HT-29 (cell line): ENCODE results near the gene VCX. TPM values are rescaled to one million over a fixed set of nuclear protein-coding genes. Genes with fewer than 3 reads are reported as not detected.
"Not testable (repeated sequence)": the region's sequence is repeated elsewhere in the genome, so short reads cannot be mapped to it uniquely, and the experiment has no call there.

Source experiments
- DNase-seq: peaks from one replicate; pipeline ENCODE4 v3.0.0-alpha.2; 2015; ENCODE audit warnings: low spot score
- total RNA-seq: library from RNA; depleted of rRNA; stranded (reverse); fragments of >200 nt; shearing (Covaris generic); gene quantifications from 2 replicates; pipeline ENCODE4 v1.2.3, GENCODE V29; 2014; rRNA removed

VCX gene
- not detected in 2 replicates for total RNA-seq

DNA sequence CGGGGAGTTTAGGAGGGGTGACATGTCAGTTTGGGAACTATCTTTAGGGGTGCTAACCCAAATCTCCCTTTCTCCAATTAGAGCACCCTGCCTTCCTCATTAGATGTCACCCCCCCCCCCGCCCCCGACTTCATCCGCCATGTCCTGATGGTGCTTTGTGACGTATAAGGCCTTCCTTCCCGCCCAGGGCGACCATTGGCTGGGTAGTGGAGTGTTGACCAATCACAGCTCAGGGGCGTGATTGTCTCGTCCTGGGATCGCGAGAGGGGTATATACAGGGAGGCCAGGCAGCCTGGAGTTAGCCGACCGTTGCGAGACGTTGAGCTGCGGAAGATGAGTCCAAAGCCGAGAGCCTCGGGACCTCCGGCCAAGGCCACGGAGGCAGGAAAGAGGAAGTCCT is at the start of gene VCX:
Gene VCX (plus strand): TSS at position 301 of the 400 bp plus-strand sequence. CDS start 33 bp downstream, at position 334.
- DNase-seq = not testable (repeated sequence)

DNA sequence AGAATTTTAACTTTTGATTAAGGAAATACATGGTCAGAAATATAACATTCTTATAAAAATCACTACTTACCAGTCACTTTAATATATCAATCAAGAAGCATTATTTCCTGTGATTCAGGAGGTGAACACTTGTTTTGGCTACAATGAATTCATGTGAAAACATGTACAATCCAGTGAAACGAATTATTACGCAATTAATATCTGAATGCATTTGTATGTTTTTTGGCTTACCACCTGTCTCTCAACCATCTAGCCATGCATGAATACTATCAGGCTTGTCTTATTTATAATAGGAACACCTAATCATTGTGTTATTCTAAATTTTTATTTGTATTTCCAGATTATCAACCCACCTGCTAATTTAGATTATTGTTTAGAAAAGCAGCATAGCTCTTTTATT is 44.6 kb upstream of the VCX start:
- no peak for DNase-seq

DNA sequence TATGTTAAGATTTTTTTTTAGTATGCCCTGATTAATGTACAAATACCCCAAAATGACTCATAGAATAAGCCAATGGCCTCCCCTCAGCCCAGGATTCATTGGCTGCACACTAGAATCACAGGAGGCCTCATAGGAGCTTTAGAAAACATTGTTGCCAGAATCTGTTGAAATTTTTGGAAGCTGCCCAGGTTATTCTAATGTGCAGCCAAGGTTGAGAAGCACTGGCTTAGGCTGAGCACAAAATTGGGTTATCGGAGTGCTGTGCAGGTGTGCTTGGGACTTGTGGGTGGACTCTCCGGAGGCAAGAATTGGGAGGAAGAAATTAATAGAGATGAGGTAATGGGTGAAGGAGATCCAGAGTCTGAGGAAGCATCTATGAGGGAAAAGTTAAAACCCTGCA is 41.3 kb upstream of the VCX start:
- no peak for DNase-seq

DNA sequence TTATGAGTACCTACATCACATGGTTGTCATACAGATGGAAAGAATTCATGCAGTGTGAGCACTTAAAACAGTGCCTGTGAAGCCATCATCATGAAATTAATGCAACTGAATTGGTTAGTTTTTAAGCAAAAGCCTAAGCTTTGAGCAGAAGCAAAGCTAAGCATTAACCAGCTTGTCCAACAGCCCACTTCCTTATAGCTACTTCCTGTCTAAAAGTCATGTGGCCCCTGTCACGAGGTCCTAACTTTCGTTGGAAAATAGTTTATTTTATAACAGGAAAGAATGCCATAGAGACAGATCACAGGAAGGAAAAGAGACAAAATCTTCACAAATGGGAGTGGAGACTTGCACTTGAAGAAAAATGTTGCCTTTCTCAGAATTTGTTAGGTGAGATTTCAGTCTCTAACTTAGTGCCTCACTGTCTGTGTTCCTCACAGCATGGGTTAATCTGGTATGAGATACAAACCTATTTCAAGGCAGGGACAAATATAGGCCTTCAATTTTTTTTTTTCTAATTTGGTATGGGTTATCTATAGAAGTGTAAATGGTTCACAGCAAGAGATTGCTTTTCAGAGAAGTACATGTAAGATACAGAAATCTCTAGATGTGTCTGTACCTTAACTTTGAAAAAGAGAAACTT is 27.7 kb upstream of the VCX start:
- DNase-seq = no peak

DNA sequence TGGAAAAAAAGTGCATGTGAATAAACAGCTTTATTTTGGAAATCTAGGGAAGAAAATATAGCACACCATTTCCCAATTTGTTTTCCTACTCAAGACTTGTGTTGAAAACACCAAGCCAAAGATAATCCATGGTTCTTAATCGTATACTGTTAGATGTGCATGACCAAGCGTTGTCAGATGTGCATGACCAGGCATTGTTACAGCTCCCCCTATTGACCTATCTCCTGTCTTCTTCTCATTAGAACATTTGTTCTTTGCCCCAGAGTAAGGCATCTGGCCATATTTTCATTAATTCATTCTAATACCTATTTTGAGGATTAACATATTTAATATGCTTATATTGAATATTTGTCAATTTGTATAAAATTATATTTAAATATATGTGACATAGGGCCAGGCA is 14.4 kb upstream of the VCX start:
- DNase-seq = peak; percentile 8

DNA sequence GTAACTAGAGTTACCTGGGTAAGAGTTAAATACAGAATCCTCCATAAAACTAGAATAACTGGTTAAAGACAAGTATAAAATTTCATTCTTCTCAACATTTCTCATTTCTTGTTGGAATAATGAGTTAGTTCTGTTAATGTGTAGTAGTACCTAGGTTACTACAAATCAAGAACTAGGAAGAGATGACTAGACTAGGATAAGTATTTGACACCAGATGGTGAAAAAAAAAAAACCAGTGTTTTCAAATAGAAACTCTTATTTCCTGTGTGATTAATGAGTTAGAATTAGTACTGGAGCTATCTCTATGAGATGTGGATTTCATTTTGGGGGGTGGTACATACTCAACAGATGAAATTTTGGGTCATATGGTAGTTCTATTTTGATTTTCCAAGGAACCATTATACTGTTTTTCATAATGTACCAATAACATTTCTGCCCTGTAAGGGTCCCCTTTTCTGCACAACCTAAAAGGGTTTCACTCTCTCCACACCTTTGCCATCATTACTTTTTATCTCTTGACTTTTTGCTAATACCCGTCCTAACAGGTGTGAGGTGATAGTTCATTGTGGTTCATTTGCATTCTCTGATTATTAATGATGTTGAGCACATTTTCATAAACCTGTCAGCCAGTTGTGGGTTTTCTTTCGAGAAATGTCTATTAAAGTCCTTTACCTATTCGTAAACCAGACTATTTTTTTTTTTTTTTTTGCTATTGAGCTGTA is 1.7 kb upstream of the VCX start:
- DNase-seq = no peak

DNA sequence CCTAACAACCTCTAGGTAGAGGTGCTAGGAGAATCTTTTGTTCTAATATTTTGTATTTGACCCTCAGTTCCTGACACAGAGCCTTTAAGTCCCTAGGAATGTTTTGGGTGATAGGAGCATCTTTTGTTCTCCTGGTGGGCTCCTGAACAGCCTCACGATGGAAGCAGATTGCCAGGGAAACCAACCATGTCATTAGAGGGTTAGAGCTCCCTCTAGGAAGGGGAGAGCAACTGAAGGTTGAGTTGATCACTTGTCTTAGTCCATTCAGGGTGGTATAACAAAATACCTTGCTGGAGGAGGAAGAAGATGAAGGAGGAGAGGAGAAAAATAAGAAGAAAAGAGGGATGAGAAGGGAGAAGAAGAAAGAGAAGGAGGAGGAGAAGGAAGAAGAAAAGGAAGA is 9.2 kb downstream of the VCX start:
- no peak for DNase-seq

DNA sequence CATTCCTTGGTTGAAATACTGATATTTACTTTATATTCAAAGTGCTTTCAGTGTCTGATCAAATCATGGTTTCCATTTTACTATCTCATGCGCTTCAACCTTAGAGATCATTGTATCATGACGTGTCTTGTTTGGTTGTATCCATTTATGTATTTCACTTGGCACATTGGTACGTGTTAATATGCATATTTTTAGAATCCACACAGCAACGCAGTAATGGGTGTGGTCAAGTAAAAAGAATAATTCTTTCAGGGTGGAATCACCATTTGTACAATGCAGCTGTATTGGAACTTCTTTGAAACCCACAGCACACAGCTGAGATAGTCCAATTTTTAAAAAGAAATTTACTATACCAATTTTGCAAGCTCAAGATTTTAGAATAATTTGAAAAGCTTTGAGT is 29.1 kb downstream of the VCX start:
- no peak for DNase-seq

DNA sequence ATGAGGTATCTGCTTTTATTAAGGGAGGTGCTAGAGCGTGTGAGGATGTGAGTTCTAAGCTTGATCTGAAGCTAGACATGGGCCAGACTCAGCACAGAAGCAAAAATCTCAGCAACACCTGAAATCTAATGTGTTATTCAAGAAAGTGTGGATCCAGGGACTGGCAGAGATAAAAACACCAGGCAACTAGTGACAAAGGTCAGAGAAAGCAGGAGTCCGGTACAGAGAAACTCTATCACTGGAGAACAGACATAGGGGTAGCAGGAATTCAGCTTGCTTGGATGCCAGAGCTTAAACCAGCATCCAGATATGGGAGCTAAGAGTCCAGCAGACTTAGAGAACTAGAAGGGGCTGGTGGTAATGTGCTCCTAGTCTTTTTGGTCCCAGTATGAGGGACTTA is 34.0 kb downstream of the VCX start:
- DNase-seq = no peak

DNA sequence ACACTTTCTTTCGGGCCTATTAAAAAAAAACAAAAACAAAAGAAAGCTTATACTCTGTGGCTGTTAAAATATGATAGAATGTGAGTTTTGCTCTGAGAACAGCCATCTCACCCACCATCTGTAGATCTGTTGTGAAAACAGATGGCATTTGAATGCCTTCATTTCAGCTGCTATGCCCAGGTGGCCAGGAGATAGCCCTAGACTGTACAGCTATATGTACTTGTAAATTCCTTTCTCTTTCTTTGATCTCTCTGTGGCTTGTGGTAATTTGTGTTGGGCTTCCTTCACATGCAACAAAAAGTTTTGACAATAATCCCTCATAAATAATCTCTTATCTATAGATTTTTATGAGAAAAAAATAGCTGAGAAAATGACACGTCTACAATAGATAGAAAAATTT is 46.2 kb downstream of the VCX start:
- DNase-seq = no peak

DNA sequence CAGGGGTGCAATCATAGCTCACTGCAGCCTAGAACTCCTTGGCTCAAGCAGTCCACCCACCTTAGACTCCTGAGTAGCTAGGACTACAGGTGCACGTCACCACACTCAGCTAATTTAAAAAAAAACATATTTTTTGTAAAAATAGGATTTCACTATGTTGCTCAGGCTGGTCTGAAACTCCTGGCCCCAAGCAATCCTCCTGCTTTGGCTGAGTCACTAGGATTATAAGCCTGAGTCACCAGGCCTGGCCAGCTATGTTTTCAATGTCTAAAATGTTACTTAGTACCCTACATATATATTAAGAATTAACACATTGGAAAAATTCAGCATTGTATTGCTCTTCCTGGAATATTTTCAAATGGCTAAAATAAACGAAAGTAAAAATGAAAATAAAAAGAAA is 46.7 kb downstream of the VCX start:
- no peak for DNase-seq

DNA sequence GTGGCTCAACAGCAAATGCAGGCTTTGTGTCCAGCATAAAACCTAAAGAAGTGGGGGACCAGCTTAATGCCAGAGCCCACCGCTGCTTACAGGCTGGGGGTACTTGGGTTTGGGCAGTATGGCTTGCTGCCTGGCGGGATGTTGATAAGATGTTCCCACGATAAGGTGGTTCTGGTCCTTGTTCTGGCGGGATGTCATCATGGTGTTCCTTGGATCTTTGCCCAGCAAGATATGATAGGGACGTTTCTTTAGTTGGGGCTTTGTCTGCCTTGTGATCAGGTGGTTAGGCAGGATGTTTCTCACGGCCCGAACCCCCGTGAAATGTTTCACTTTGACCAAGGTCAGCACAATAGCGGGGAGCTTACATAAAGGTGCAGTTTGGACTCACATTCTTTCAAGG is 49.0 kb downstream of the VCX start:
- no peak for DNase-seq

Other genes starting within 250 kb of the VCX start
- gene PNPLA4, start 84.2 kb downstream of the VCX start, total RNA-seq = 4.1 and 7.9 TPM in 2 replicates